HepG2 (cell line): ENCODE measurements around the gene ARMH1. TPM values are rescaled to one million over a fixed set of nuclear protein-coding genes. Genes with fewer than 3 reads are reported as not detected.

ENCODE experiments used
- CENPT ChIP-seq: sonication (generic); formaldehyde crosslinking; IDR thresholded peaks from 2 replicates; pipeline ENCODE4 v1.8.0; 2022; ENCODE audit warnings: low read depth, mild to moderate bottlenecking, moderate library complexity, missing genetic modification reagents
- CTCF ChIP-seq: sonication (generic); formaldehyde crosslinking; IDR thresholded peaks from 2 replicates; pipeline ENCODE4 v1.5.0; 2020; ENCODE audit warnings: mild to moderate bottlenecking, missing genetic modification reagents, moderate library complexity
- DPF2 ChIP-seq: sonication (generic); formaldehyde crosslinking; IDR thresholded peaks from 2 replicates; pipeline ENCODE4 v1.4.0; 2020; ENCODE audit warnings: mild to moderate bottlenecking, low read depth, missing genetic modification reagents, borderline replicate concordance
- FOXK1 ChIP-seq: sonication (generic); formaldehyde crosslinking; IDR thresholded peaks from 2 replicates; pipeline ENCODE4 v1.4.0; 2020; ENCODE audit warnings: low read depth, missing genetic modification reagents, borderline replicate concordance
- PREB ChIP-seq: sonication (generic); formaldehyde crosslinking; IDR thresholded peaks from 2 replicates; pipeline ENCODE4 v1.4.0; 2020; ENCODE audit warnings: missing genetic modification reagents
- PTBP1 ChIP-seq: fragments of 200-400 bp; formaldehyde crosslinking; IDR thresholded peaks from 2 replicates; pipeline ENCODE4 v1.6.1; 2018; ENCODE audit warnings: low read length, low read depth; ENCODE audit not compliant: poor library complexity, severe bottlenecking
- RBFOX2 ChIP-seq: fragments of 200-400 bp; formaldehyde crosslinking; IDR thresholded peaks from 2 replicates; pipeline ENCODE4 v1.6.1; 2017; ENCODE audit warnings: low read depth, mild to moderate bottlenecking, low read length
- SP140L ChIP-seq: sonication (generic); formaldehyde crosslinking; IDR thresholded peaks from 2 replicates; pipeline ENCODE4 v1.4.0; 2020; ENCODE audit warnings: missing genetic modification reagents, borderline replicate concordance
- THRA ChIP-seq: sonication (generic); formaldehyde crosslinking; IDR thresholded peaks from 2 replicates; pipeline ENCODE4 v1.4.0; 2020; ENCODE audit warnings: missing genetic modification reagents, borderline replicate concordance
- THYN1 ChIP-seq: sonication (generic); formaldehyde crosslinking; IDR thresholded peaks from 2 replicates; pipeline ENCODE4 v1.8.1; 2023; ENCODE audit warnings: low read depth, mild to moderate bottlenecking, moderate library complexity, missing genetic modification reagents, borderline replicate concordance
- YEATS2 ChIP-seq: sonication (generic); formaldehyde crosslinking; IDR thresholded peaks from 2 replicates; pipeline ENCODE4 v1.4.0; 2020; ENCODE audit warnings: missing genetic modification reagents, borderline replicate concordance
- ZBTB39 ChIP-seq: sonication (generic); formaldehyde crosslinking; IDR thresholded peaks from 2 replicates; pipeline ENCODE4 v1.5.0; 2020; ENCODE audit warnings: missing genetic modification reagents
- ZFP62 ChIP-seq: sonication (generic); formaldehyde crosslinking; IDR thresholded peaks from 2 replicates; pipeline ENCODE4 v1.4.0; 2020; ENCODE audit warnings: missing genetic modification reagents
- ZNF234 ChIP-seq: sonication (generic); formaldehyde crosslinking; conservative IDR thresholded peaks from 2 replicates; pipeline ENCODE4 v1.5.1; 2020; ENCODE audit warnings: mild to moderate bottlenecking, missing genetic modification reagents
- ZNF441 ChIP-seq: sonication (generic); formaldehyde crosslinking; IDR thresholded peaks from 2 replicates; pipeline ENCODE4 v1.7.0; 2021; ENCODE audit warnings: missing genetic modification reagents, borderline replicate concordance
- ZNF619 ChIP-seq: sonication (generic); formaldehyde crosslinking; IDR thresholded peaks from 2 replicates; pipeline ENCODE4 v1.4.0; 2020; ENCODE audit warnings: mild to moderate bottlenecking, missing genetic modification reagents
- polyA plus RNA-seq, 8 experiments: library from polyadenylated mRNA; depleted of rRNA in 3 of 8; stranded (reverse) in 7 of 8; unstranded in 1 of 8; fragments of >200 nt; fragmentation: Illumina TruSeq in 4 of 8; extraction: Trizol in 4 of 8; gene quantifications; 2 replicates each; pipeline versions ENCODE4 v1.2.1 to v1.2.3, GENCODE V29; 2011 to 2016; ENCODE audit warnings: low read depth in 4 of 8, missing spikeins in 1 of 8, mixed read lengths in 1 of 8; ENCODE audit not compliant: insufficient read depth in 1 of 8
- total RNA-seq, 5 experiments: library from RNA; depleted of rRNA; stranded (reverse); fragments of >200 nt; fragmentation: Illumina TruSeq; extraction: Trizol; gene quantifications; 2 replicates each; pipeline ENCODE4 v1.2.3, GENCODE V29; 2016; ENCODE audit warnings: low read depth in 1 of 5
- TF ChIP-seq, protein P1 (sequence below): sonication (generic); formaldehyde crosslinking; IDR thresholded peaks from 2 replicates; pipeline ENCODE4 v1.9.0; 2021; ENCODE audit warnings: missing genetic modification reagents, borderline replicate concordance
- TF ChIP-seq, protein P2 (sequence below): IDR thresholded peaks from 2 replicates; pipeline ENCODE4 v1.6.1; 2012; ENCODE audit warnings: inconsistent platforms

The ARMH1 gene
- total and polyA plus RNA-seq, 2 of the 13 experiments (the other 11 are each of a cell fraction or from before 2014, with no cell fraction given) = 0.69 TPM; not detected in 1

GRCh38 chr1:44677201-44677766 is 2.8 kb downstream of the ARMH1 start (continued):
- TF ChIP-seq, protein P1, sequence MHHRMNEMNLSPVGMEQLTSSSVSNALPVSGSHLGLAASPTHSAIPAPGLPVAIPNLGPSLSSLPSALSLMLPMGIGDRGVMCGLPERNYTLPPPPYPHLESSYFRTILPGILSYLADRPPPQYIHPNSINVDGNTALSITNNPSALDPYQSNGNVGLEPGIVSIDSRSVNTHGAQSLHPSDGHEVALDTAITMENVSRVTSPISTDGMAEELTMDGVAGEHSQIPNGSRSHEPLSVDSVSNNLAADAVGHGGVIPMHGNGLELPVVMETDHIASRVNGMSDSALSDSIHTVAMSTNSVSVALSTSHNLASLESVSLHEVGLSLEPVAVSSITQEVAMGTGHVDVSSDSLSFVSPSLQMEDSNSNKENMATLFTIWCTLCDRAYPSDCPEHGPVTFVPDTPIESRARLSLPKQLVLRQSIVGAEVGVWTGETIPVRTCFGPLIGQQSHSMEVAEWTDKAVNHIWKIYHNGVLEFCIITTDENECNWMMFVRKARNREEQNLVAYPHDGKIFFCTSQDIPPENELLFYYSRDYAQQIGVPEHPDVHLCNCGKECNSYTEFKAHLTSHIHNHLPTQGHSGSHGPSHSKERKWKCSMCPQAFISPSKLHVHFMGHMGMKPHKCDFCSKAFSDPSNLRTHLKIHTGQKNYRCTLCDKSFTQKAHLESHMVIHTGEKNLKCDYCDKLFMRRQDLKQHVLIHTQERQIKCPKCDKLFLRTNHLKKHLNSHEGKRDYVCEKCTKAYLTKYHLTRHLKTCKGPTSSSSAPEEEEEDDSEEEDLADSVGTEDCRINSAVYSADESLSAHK (CRISPR knock-in tag) = no peak
- peak; percentile 51; the same call in 1 of the 2 replicates for TF ChIP-seq FOXK1 (CRISPR knock-in tag)
- no peak for TF ChIP-seq RBFOX2
- TF ChIP-seq ZNF619 (CRISPR knock-in tag) = no peak
- TF ChIP-seq YEATS2 = no peak
- no peak for TF ChIP-seq THYN1
- no peak for TF ChIP-seq ZNF441
- TF ChIP-seq CENPT = no peak
- TF ChIP-seq PREB (CRISPR knock-in tag) = no peak
- no peak for TF ChIP-seq ZBTB39 (CRISPR knock-in tag)
- no peak for TF ChIP-seq THRA (CRISPR knock-in tag)
- TF ChIP-seq CTCF (CRISPR knock-in tag) = peak; percentile 69
- TF ChIP-seq, protein P2, sequence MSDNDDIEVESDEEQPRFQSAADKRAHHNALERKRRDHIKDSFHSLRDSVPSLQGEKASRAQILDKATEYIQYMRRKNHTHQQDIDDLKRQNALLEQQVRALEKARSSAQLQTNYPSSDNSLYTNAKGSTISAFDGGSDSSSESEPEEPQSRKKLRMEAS = no peak; the same call in 1 of the 2 replicates
- no peak for TF ChIP-seq DPF2
- no peak for TF ChIP-seq ZNF234 (CRISPR knock-in tag)
- no peak for TF ChIP-seq ZFP62 (CRISPR knock-in tag)
- no peak for TF ChIP-seq PTBP1
- TF ChIP-seq SP140L (CRISPR knock-in tag) = no peak
